Motor neuron (in vitro differentiated cells): ENCODE results near the gene ANAPC7. TPM values are rescaled to one million over a fixed set of nuclear protein-coding genes. Genes with fewer than 3 reads are reported as not detected.
"Not testable (repeated sequence)": the region's sequence is repeated elsewhere in the genome, so short reads cannot be mapped to it uniquely, and the experiment has no call there.

Experiments
- ATAC-seq, 8 experiments: fragments of 200-7000 bp; cut with Tn5 transposase; replicated peaks in 6 of 8; 2 replicates each; pipeline ENCODE4 v1.8.0; 2021; ENCODE audit warnings: mild to moderate bottlenecking in 8 of 8, moderate library complexity in 8 of 8
- H3K27ac ChIP-seq, 2 donors: fragments of 250-450 bp; sonication (Bioruptor Pico); 2 replicates each; pipeline ENCODE4 v1.9.0; 2021; ENCODE audit warnings: antibody characterized with exemption in 2 of 2, mild to moderate bottlenecking in 2 of 2, moderate library complexity in 1 of 2
- H3K4me1 ChIP-seq, 2 donors: fragments of 250-450 bp; sonication (Bioruptor Pico); replicated peaks in 1 of 2; 2 replicates each; pipeline ENCODE4 v1.6.1; 2021; ENCODE audit warnings: antibody characterized with exemption in 2 of 2, mild to moderate bottlenecking in 2 of 2, moderate library complexity in 1 of 2
- H3K4me3 ChIP-seq, 5 donors: fragments of 250-450 bp; sonication (Bioruptor Pico); 2 replicates each; pipeline ENCODE4 v1.9.0; 2021; ENCODE audit warnings: antibody characterized with exemption in 5 of 5, mild to moderate bottlenecking in 5 of 5, moderate library complexity in 4 of 5
- WGBS, 10 experiments: fragments of 450-650 bp; shearing (Covaris generic); methylation state at CpG; one replicate each; pipeline ENCODE4 v1.0.0; 2022; 5-methylcytosine and 5-hydroxymethylcytosine counted together
- in situ Hi-C, 9 experiments: fragments of 400-800 bp; cut with MboI; loops; one replicate each; pipeline ENCODE4 v1.15.0; 2021; ENCODE audit warnings: low sequenced_read_pairs in 9 of 9, low pct_unique_long_range_greater_than_20kb in 2 of 9; ENCODE audit not compliant: unreplicated experiment in 9 of 9
- total RNA-seq, 8 experiments: library from RNA; unstranded; fragments of 300-600 nt; gene quantifications; 2 replicates each; pipeline versions ENCODE4 v1.2.3 to v1.2.4, GENCODE V29; 2022

Gene ANAPC7, protein sequence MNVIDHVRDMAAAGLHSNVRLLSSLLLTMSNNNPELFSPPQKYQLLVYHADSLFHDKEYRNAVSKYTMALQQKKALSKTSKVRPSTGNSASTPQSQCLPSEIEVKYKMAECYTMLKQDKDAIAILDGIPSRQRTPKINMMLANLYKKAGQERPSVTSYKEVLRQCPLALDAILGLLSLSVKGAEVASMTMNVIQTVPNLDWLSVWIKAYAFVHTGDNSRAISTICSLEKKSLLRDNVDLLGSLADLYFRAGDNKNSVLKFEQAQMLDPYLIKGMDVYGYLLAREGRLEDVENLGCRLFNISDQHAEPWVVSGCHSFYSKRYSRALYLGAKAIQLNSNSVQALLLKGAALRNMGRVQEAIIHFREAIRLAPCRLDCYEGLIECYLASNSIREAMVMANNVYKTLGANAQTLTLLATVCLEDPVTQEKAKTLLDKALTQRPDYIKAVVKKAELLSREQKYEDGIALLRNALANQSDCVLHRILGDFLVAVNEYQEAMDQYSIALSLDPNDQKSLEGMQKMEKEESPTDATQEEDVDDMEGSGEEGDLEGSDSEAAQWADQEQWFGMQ
- 10 to 100 TPM; 30.1 to 85.6 (median 39.0) TPM for total RNA-seq

DNA sequence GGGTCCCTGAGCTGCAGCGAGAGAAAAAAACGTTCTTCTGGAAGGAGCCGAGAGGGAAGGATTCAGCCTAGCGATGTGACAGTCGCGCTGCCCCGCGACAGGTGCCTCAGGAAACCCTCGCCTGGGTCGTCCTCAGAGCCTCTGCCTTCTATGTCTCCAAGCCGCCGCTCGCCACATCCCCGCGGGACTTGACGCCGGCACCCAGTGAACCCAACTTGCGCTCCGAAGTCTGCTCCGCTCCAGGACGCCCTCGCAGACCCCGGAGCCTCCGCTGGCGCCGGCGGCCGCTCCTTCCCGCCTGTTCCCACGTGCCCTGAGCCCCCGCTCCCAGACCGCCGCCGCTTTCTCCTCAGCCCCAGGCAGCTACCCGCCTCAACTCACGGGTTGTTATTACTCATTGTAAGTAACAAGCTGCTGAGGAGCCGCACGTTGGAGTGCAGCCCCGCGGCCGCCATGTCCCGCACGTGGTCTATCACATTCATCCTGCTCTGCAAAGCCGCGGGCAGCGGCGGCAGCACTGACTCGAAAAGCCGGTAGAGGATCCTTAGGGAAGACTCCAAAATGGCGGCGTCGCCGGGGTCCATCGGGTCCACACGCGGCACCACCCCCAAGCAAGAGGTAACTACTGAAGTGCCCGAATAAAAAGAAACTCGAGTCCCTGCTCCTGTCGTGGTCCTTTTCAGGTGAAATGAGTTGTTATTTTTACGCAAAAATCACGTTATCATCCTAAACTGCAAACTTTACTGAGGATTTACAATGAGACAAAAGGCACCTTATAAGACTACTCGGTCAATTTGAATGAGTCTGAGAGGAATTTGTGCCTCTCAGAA, at the start of gene ANAPC7:
ANAPC7 (minus strand) TSS at position 563 of the 830 bp plus-strand sequence; CDS start at position 482, 81 bp downstream.
- H3K27ac ChIP-seq: peak within 1 kb of the TSS; percentile 94 to 95
- peaks cover 4 to 6% of the 10 kb centered on the region in 2 donors for H3K4me1 ChIP-seq
- H3K4me3 ChIP-seq: peak within 1 kb of the TSS; percentile 65 to 80 (median 77)
- 0 to 3% (median 0%) methylated on average over 2 to 31 of the region's 62 CpGs; no CpG with 5 or more reads in 2 of the 10 experiments for WGBS, 10 experiments
- ATAC-seq: peak; percentile 95 to 98 (median 96)
- in situ Hi-C loops: no loop called here

GRCh38 chr12:110451263-110451662, 47.8 kb upstream of the ANAPC7 start:
- ATAC-seq: no peak
- Histone ChIP-seq H3K4me3 (no peak overlapping the region), H3K27ac (no peak overlapping the region), H3K4me1 (peaks cover 5 to 8% of the 10 kb centered on the region in 2 donors)
- in situ Hi-C loops: loop anchor here in 1 of 9 experiments (25.0 kb wide), 1 partner anchor 436 kb away; no protein-coding TSS in a partner anchor
- WGBS, 10 experiments: 40 to 75% (median 60%) methylated on average over 1 of the region's 1 CpG; no CpG with 5 or more reads in 5 of the 10 experiments

DNA sequence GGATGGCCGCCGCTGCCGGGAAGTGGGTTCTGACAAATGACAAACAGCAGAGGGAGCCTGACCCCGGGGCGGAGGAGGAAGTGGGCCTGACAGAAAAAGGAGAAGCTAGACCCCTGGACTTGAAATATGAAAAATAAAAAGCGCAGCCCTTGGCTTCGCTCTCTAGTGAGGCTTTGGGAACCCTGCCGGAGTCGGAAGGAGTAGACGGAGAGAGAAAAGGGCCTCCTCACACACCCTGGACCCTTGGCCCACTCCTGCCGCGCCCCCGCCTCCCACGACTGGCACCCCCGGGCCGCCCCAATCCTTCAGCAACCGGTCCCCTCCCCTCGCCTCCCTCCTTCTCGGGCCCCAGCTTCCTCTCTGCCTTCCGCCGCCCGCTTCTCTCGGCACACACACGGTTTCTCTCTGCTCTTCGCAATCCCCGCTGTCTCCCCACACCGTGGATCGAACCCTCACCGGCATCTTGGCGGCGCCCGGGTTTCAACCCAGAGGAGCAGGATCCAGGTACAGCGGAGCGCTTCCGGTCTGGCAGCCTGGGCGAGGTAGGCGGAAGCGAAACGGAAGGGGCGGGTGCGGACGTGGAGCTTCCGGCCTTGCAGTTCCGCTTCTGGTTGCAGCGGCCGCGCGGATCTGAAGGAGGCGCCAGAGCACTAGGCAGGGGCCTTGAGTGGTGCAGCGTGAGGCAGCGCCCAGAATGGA, 46.4 kb upstream of the ANAPC7 start, which contains the start of gene ARPC3:
ARPC3 (minus strand) TSS at position 539 of the 699 bp plus-strand sequence; CDS start at position 462, 77 bp downstream.
- WGBS, 10 experiments: 0% methylated on average over 3 to 11 of the region's 51 CpGs; no CpG with 5 or more reads in 6 of the 10 experiments
- in situ Hi-C loops: loop anchor here in 8 of 9 experiments (25.0 kb wide), 3 partner anchors 338 to 437 kb away; partner anchors contain the start of gene IFT81 (in 5 of the 8)

GRCh38 chr12:110444455-110444854, 40.9 kb upstream of the ANAPC7 start:
- WGBS, 10 experiments: 87 to 100% (median 100%) methylated on average over 1 to 3 of the region's 3 CpGs; no CpG with 5 or more reads in 2 of the 10 experiments
- ATAC-seq: no peak

More for the DNA sequence above, 46.4 kb upstream of the ANAPC7 start, which contains the start of gene ARPC3:
- Histone ChIP-seq H3K27ac (peak within 1 kb of the TSS; percentile 92 to 98), H3K4me1 (peaks cover 5 to 8% of the 10 kb centered on the region in 2 donors), H3K4me3 (peak within 1 kb of the TSS; percentile 74 to 96 (median 88))
- ATAC-seq: peak; percentile 94 to 99 (median 98)

DNA sequence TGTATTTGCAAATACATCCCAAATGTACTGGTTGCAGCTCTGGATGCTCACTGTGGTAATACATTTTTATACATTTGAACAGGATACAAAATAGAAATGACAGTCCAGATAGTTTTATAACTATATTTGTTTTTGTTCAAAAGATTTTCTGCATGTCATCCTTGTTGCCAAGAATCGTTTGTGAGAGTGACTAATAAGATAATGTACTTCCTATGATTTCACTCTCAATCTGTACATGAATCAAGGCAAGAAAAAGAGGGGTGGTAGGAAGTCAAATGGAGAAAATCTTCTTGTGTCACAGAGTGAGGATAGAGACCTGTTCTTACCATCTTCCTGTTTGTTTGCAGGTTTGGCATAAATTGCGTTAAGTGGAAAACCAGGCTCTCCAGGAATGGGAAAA, 32.7 kb upstream of the ANAPC7 start:
- 14 to 100% (median 83%) methylated on average over 1 to 2 of the region's 2 CpGs; no CpG with 5 or more reads in 1 of the 10 experiments for WGBS, 10 experiments
- in situ Hi-C loops: loop anchor here in 7 of 9 experiments (25.0 kb wide), 2 partner anchors 324 to 349 kb away; partner anchors contain the start of gene IFT81 (in 5 of the 7)
- H3K4me3 ChIP-seq: no peak overlapping the region
- no peaks in the 10 kb centered on the region for H3K4me1 ChIP-seq
- no peak overlapping the region for H3K27ac ChIP-seq
- no peak for ATAC-seq

More at GRCh38 chr12:110444455-110444854, 40.9 kb upstream of the ANAPC7 start:
- no peak overlapping the region for H3K27ac ChIP-seq
- H3K4me3 ChIP-seq: no peak overlapping the region
- H3K4me1 ChIP-seq: peaks cover 5% of the 10 kb centered on the region in 2 donors
- in situ Hi-C loops: loop anchor here in 7 of 9 experiments (25.0 kb wide), 2 partner anchors 332 to 357 kb away; partner anchors contain the start of gene IFT81 (in 5 of the 7)

- Histone ChIP-seq H3K4me3 (peak overlapping the region in 3 of 5 donors; percentile 29 to 38 (median 30)), H3K4me1 (no peaks in the 10 kb centered on the region), H3K27ac (no peak overlapping the region)
- no peak for ATAC-seq
- in situ Hi-C loops: loop anchor here in 7 of 9 experiments (25.0 kb wide), 2 partner anchors 320 to 345 kb away; partner anchors contain the start of gene IFT81 (in 5 of the 7)
- WGBS, 10 experiments: 63 to 100% (median 74%) methylated on average over 3 to 11 of the region's 12 CpGs; no CpG with 5 or more reads in 2 of the 10 experiments
These were observed 28.6 kb upstream of the ANAPC7 start for GRCh38 chr12:110431957-110432587.

DNA sequence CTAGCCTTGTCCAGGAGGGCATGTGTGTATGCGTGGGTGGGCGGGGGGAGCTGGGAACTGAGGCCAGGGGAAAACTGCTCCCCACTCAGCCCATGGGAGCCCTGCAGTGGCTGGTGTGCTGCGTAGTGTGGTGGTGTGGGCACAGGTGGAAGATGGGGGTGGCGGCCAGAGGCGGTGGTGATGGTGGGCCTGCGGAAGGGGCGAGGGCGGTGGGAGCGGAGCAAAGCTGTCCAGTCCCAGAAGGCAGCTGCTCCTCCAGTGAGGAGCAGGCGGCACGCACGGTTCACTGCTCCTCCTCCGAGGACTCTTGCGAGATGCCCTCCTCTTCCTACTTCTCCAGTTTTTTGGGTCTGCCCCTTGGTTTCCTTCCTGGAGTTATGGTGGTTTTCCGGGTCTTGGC, 26.2 kb upstream of the ANAPC7 start:
- H3K27ac ChIP-seq, H3K4me1 ChIP-seq, H3K4me3 ChIP-seq, ATAC-seq: not testable (repeated sequence)
- in situ Hi-C loops: loop anchor here in 7 of 9 experiments (25.0 kb wide), 2 partner anchors 317 to 342 kb away; partner anchors contain the start of gene IFT81 (in 5 of the 7)
- 0 to 100% (median 89%) methylated on average over 1 to 5 of the region's 15 CpGs; no CpG with 5 or more reads in 7 of the 10 experiments for WGBS, 10 experiments

GRCh38 chr12:110426406-110426805, 22.9 kb upstream of the ANAPC7 start:
- in situ Hi-C loops: loop anchor here in 7 of 9 experiments (25.0 kb wide), 2 partner anchors 314 to 339 kb away; partner anchors contain the start of gene IFT81 (in 5 of the 7)
- Histone ChIP-seq H3K27ac (no peak overlapping the region), H3K4me3 (no peak overlapping the region), H3K4me1 (peaks cover 0 to 2% of the 10 kb centered on the region in 2 donors)
- whole genome bisulfite sequencing, 10 experiments: 0 to 67% (median 49%) methylated on average over 1 to 3 of the region's 3 CpGs; no CpG with 5 or more reads in 1 of the 10 experiments
- ATAC-seq: no peak

- no peak for ATAC-seq
- 29 to 100% (median 65%) methylated on average over 1 to 3 of the region's 3 CpGs; no CpG with 5 or more reads in 4 of the 10 experiments for WGBS, 10 experiments
- H3K4me1 ChIP-seq: peaks cover 0 to 2% of the 10 kb centered on the region in 2 donors
- in situ Hi-C loops: no loop called here
- H3K27ac ChIP-seq: no peak overlapping the region
- no peak overlapping the region for H3K4me3 ChIP-seq
These were observed 20.7 kb upstream of the ANAPC7 start for GRCh38 chr12:110424237-110424636.

- no peak overlapping the region for H3K27ac ChIP-seq
- H3K4me1 ChIP-seq: peaks cover 0 to 2% of the 10 kb centered on the region in 2 donors
- in situ Hi-C loops: no loop called here
- ATAC-seq: no peak
- no peak overlapping the region for H3K4me3 ChIP-seq
- 29 to 80% (median 48%) methylated on average over 1 to 4 of the region's 4 CpGs; no CpG with 5 or more reads in 4 of the 10 experiments for WGBS, 10 experiments
These were observed 18.2 kb upstream of the ANAPC7 start for GRCh38 chr12:110421701-110422100.

GRCh38 chr12:110421159-110421661, 17.7 kb upstream of the ANAPC7 start:
- ATAC-seq: no peak
- in situ Hi-C loops: no loop called here

More at GRCh38 chr12:110421159-110421661, 17.7 kb upstream of the ANAPC7 start:
- H3K4me1 ChIP-seq: peaks cover 0 to 2% of the 10 kb centered on the region in 2 donors
- no peak overlapping the region for H3K27ac ChIP-seq
- H3K4me3 ChIP-seq: no peak overlapping the region
- WGBS, 10 experiments: 29 to 100% (median 63%) methylated on average over 1 to 3 of the region's 3 CpGs; no CpG with 5 or more reads in 2 of the 10 experiments
